Measurements from ENCODE around the gene IRF7. TPM values are rescaled to one million over a fixed set of nuclear protein-coding genes. Genes with fewer than 3 reads are reported as not detected.

Gene IRF7
- total RNA-seq, 1 experiment from 2014 or later: 1.1 TPM

- in situ Hi-C loops (cut with HindIII; ENCODE audit: low sequenced_read_pairs): no loop called here
- DNase-seq (ENCODE audit: low spot score): no peak
These were observed 9.2 kb upstream of the IRF7 start, which contains the start of gene CDHR5 for GRCh38 chr11:624705-625635. Gene CDHR5, minus strand, starts transcription at chr11:624955. Its CDS starts 53 bp downstream, at chr11:624902.

- no peak for DNase-seq (ENCODE audit: low spot score)
- in situ Hi-C loops (cut with HindIII; ENCODE audit: low sequenced_read_pairs): no loop called here
These were observed 8.4 kb upstream of the IRF7 start for GRCh38 chr11:623999-624704.

DNA sequence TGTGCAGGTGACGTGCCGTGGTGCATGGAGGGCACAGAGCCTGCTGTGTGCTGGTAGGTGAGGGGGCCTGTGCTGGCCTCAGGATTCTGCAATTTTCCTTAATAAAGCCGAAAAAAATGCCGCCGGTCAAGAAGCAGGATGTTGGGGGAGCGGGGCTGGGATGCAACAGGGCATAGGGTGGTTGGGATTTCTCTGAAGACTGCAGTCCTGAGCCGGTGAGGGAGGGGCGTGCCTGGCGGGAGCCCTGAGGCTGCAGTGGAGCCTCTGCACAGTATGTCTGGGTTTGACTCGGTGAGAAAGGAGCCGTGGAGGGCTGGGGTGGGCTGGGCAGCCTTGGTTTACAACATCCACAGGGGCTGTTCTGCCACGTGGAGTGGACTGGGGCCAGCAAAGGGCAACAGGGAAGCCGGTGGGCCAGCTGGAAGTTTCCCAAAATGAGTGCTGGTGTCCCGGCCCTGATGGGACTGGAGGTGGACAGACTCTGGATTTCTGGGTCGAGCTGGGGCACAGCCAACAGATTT, 7.7 kb upstream of the IRF7 start:
- in situ Hi-C loops (cut with HindIII; ENCODE audit: low sequenced_read_pairs): no loop called here
- no peak for DNase-seq (ENCODE audit: low spot score)

- no peak for DNase-seq (ENCODE audit: low spot score)
- in situ Hi-C loops (cut with HindIII; ENCODE audit: low sequenced_read_pairs): no loop called here
These were observed 6.1 kb upstream of the IRF7 start for GRCh38 chr11:621838-622237.

DNA sequence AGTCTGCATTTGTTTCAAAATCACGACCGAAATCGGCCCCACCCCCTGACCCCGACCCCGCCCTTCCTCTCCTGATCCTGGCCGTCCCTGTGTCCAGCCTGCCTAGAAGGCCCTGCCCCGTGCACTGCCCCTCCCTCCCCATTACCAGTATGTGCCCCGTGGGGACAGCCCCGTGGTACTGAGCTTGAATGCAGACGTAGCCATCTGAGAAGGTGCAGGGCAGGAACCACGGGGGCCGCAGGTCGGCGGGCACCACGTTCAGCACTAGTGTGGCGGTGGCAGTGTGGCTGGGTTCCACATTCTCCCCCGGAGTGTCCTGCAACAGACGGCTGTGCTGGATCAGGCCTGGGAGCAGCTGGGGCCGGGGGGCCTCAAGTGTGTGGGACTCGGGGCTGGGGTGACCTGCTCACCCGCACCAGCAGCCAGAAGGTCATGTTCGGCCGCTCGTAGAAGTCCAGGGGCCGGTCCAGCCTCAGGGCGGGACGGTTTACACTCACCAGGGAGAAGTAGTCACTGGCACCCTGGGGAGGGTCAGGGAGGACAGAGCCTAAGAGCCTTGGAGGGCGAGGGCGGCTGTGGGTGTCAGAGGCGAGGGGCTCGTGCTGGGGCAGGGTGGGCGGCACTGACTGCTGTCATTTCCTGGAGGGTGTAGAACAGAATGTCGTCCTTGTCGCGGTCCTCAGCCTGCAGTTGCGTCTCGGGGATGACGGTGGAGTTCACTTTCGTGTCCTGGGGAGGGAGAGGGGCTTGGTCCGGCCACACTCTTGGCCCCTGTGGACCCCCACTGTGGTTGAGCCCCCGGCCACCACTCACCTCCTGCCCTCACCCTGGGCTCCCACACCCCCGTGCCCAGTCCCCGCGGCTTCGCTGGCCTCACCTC, 5.4 kb upstream of the IRF7 start:
- in situ Hi-C loops (cut with HindIII; ENCODE audit: low sequenced_read_pairs): no loop called here
- no peak for DNase-seq (ENCODE audit: low spot score)

- in situ Hi-C loops (cut with HindIII; ENCODE audit: low sequenced_read_pairs): no loop called here
- no peak for DNase-seq (ENCODE audit: low spot score)
These were observed 4.5 kb upstream of the IRF7 start for GRCh38 chr11:620201-620600.

- in situ Hi-C loops (cut with HindIII; ENCODE audit: low sequenced_read_pairs): no loop called here
- DNase-seq (ENCODE audit: low spot score): no peak
These were observed 3.9 kb upstream of the IRF7 start for GRCh38 chr11:619628-620050.

DNA sequence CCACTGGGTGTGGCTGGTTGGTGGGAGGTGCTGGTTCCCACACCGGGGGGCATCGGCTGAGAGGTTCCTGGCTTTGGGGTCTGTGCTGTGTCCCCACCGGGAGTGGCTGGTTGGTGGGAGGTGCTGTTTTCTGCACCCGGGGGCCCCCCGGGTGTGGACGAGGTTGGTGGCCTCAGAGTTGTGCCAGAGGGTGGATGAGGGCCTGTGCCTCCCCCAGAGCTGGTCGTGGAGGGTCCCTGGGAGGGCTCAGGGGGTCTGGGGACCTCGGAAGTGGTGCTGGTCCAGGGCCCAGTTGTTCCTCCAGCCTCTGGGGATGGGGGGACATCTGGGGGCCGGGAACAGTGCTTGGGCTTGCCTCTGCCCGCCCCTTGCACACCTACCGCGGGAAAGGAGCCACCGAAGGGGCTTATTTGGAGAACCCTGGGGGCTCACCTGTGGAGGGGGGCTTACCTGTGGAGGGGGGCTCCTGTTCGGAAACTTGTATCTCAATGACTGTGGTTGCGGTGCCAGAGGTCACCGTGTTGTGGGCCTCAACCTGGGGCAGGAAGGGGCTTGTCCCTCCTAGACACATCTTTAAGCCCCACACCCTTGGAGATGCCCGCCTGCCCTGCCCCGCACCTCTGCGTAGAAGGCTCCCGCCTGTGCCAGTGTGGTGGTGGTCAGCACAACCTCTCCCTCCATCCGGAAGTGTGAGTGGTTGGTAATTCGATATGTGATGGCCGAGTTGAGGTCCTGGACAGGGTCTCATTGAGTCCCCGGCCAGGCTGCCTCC, 3.3 kb upstream of the IRF7 start:
- in situ Hi-C loops (cut with HindIII; ENCODE audit: low sequenced_read_pairs): no loop called here
- DNase-seq (ENCODE audit: low spot score): no peak

- no peak for DNase-seq (ENCODE audit: low spot score)
- in situ Hi-C loops (cut with HindIII; ENCODE audit: low sequenced_read_pairs): no loop called here
These were observed 2.3 kb upstream of the IRF7 start for GRCh38 chr11:617912-618682.

DNA sequence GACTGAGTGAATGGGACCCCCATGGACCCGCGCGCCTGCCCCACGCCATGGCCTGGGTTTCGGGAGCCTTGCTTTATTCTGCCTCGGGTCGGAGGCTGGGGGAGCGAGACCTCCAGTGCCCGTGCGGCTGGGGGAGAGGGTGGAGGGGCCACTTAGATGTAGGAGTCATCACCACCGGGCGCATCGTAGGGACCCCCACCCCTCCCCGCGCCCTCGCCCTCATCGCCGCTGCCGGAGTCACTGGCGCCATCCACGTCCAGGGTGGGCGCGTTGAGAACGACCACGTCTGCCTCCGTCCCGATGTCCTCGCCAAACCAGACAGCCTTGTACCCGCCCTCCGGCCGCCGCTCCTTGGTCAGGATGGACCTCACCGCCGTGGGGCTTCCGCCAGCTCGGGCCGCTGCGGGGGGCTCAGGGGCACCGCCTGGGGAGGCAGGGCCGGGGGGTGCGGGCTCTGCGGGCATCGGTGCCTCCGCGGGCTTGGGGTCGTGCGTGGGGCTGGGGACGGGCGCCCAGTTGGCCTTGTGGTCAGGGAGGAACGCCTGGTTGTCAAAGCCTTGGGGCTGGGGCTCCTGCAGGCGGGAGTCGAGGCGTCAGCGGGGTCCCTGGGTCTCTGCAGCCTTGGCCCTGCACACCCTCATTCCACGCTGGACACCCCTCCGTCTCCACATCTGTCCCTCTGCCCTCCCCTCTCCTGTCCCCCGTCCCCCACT, 1.6 kb upstream of the IRF7 start:
- no peak for DNase-seq (ENCODE audit: low spot score)
- in situ Hi-C loops (cut with HindIII; ENCODE audit: low sequenced_read_pairs): no loop called here

DNA sequence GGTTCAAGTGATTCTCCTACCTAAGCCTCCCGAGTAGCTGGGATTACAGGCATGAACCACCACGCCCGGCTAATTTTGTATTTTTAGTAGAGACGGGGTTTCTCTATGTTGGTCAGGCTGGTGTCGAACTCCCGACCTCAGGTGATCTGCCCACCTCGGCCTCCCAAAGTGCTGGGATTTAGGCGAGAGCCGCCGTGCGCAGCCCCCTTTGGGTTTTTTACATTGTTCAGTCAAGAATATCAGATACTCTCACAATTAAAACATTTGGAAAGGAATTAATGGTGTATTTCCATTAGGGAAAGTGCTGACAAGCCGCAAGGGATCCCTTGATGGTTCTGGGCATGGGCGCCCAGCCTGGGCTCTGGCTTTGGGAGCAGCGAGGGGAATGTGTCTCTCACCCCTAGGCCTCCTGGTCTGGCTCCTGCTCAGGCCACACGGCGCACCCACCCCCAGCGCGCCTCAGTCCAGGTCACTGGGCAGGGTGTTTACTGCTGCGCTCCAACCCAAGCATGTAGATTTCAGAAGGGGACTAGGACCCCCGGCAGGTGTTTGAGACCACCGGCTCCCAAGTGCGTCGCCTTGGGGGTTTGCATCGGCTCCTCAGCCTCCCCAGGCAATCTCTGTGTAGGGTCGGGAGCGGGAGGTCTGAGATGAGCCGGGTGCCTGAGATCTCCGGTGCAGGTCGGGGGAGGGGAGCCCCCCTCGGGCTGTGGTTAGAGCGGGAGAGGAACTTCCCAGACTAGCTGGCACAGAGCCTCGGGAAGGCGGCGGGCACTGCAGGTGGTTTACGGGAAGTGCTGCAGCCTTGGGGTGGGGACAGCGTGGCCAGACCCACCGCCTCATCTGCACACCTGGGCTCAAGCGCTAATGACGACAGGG, 809 bp upstream of the IRF7 start:
- no peak for DNase-seq (ENCODE audit: low spot score)
- in situ Hi-C loops (cut with HindIII; ENCODE audit: low sequenced_read_pairs): no loop called here

DNA sequence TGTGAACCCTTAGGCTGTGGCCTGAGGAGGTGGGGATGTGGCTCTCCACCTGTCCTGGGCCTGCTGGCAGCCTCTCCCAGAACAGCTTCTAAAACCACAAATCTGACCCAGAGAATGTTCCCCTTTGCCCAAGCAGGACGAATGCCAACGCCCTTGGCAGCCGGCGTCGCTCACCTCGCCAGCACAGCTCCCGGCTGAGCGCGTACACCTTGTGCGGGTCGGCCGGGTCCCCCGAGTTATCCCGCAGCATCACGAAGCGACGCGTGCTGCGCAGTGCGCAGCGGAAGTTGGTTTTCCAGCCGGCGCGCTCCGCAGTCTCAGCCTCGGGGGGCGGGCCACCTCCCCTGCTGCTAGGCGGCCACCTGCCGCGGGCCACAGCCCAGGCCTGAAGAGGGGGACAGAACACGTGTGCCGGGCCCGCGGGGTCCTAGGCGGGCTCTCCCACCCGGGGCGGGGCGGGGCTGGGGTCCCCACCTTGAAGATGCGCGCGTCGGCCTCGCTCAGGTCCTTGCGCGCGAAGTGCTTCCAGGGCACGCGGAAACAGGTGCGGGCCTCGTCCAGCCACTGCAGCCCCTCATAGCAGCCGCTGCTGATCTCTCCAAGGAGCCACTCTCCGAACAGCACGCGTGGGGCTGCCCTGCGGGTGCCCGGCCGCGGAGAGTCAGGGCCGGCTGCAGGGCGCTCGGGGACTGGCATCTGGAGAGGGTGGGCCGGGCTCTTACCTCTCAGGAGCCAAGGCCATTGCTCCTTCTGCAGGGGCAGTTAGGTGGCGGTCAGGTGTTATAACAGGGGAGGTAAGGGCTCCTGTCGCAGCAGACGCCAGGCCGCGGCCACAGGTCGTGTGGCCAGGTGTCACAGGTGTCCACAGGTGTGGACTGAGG, 887 bp downstream of the IRF7 start:
- in situ Hi-C loops (cut with HindIII; ENCODE audit: low sequenced_read_pairs): no loop called here
- peak; percentile 71 for DNase-seq (ENCODE audit: low spot score)

GRCh38 chr11:614021-614622, 1.6 kb downstream of the IRF7 start:
- DNase-seq (ENCODE audit: low spot score): no peak
- in situ Hi-C loops (cut with HindIII; ENCODE audit: low sequenced_read_pairs): no loop called here

DNA sequence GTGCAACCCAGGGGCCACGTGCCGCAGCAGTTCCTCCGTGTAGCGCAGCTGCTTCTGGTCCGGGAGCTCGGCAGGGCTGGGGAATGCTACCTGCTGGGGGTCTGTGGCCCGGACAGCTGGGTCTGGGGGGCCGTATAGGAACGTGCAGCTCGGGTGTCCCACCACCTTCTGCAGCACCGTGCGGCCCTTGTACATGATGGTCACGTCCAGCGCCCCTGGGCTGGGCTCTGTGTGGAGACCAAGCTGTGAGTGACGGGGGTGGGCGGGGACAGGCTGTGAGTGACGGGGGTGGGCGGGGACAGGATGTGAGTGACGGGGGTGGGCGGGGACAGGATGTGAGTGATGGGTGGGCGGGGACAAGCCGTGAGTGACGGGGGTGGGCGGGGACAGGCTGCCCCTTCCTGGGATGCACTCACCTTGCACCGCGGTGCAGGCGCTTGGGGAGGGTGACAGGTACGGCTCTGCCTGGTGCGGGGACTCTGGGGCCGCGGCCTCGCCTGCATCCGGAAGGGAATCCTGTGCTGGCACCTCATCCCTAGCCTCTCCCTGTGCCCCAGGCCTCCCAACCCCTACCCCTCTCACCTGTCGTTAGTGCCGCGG, 2.3 kb downstream of the IRF7 start:
- in situ Hi-C loops (cut with HindIII; ENCODE audit: low sequenced_read_pairs): no loop called here
- DNase-seq (ENCODE audit: low spot score): no peak

DNA sequence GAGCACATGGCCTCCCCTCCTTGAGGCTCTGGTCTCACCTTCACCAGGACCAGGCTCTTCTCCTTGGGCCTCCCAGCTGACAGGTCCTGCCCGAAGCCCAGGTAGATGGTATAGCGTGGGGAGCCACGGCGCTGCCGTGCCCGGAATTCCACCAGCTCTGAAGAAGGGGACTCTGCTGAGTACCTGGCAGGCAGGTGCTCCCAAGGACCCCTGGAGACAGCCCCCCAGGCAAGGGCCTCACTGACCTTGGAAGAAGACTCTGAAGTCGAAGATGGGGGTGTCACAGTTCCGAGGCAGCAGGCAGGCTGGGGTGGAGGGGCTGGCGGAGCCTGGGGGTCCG, 2.8 kb downstream of the IRF7 start:
- in situ Hi-C loops (cut with HindIII; ENCODE audit: low sequenced_read_pairs): no loop called here
- no peak for DNase-seq (ENCODE audit: low spot score)

Measured in G401 (cell line).